Measurements from ENCODE around the gene IL31. TPM values are rescaled to one million over a fixed set of nuclear protein-coding genes. Genes with fewer than 3 reads are reported as not detected.

Gene IL31
- total RNA-seq, 1 donor from 2014 or later, result not detected

- no peak for DNase-seq
Measured at GRCh38 chr12:122126713-122127597, 47.1 kb downstream of the IL31 start.

DNA sequence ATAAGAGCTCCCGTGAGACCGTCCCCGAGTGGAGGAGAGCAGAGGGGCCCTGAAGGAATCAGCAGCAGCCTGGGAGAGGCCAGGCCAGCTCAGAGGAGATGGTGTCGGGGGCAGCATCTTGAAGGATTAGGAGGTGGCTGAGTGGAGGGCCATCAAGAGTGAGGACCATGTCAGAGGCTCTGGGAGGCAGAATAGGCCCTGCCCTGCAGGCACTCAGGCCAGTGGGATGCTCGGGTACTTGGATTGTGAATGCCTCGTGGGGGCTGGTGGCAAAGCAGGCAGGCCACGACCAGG lies 47.7 kb downstream of the IL31 start:
- DNase-seq, result no peak

DNA sequence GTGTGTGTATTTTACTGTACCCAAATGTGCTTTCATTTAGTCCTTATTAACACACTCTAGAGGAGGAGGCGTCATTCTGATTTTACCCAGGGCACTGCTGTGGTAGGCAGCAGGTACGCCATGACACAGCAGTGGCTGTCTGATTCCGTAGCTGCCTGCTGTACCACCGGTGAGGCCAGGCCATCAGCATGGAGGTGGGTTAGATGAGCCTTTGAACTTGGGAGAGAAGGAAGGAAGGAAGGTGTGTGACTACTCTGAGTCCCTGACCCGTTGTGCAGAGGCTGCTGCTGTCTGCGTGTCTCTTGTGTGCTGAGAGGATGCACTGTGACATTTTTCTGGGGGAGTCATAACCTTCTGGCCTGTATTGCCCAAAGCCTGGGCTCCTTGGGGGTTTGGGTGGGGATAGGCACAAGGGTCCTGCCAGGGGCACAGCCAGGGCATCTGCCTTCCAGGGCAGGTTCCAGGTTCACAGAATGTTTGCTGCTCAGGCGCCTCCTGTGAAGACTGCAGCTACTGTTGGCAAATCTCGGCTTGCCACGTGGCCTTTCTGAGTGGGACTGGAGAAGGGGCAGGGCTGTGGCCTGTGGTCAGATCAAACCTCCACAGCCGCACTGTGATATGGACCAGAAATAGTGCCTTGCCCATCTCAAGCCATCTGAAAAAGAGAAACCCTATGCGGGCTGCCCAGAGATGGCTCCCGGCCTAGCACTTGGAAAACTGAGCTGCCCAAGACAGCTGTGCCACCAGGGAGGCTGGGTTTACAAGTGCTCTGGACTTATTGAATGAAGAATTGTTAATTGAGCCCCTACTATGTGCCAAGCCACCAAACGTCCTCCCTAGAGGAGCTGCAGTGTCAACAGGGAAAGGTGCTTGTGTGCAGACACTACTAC lies 48.3 kb downstream of the IL31 start:
- no peak for DNase-seq

- DNase-seq, result no peak
Measured at GRCh38 chr12:122124370-122124769, 49.7 kb downstream of the IL31 start.

DNA sequence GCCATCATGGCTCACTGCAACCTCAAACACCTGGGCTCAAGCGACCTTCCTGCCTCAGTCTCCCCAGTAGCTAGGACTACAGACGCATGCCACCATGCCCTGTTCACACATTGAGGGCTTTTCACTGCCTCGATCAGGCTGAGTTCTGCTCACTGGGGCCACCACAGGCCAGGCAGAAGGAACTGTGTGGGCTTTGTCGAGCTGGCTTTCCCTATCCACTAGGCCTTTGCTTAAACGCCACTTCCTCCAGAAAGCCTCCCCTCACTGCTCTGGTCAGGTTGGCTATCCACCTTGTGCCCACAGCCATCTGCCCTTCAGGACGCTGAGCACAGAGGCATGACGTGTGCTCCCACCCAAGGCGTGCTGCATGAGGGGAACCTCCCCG lies 50.3 kb downstream of the IL31 start:
- no peak for DNase-seq

DNA sequence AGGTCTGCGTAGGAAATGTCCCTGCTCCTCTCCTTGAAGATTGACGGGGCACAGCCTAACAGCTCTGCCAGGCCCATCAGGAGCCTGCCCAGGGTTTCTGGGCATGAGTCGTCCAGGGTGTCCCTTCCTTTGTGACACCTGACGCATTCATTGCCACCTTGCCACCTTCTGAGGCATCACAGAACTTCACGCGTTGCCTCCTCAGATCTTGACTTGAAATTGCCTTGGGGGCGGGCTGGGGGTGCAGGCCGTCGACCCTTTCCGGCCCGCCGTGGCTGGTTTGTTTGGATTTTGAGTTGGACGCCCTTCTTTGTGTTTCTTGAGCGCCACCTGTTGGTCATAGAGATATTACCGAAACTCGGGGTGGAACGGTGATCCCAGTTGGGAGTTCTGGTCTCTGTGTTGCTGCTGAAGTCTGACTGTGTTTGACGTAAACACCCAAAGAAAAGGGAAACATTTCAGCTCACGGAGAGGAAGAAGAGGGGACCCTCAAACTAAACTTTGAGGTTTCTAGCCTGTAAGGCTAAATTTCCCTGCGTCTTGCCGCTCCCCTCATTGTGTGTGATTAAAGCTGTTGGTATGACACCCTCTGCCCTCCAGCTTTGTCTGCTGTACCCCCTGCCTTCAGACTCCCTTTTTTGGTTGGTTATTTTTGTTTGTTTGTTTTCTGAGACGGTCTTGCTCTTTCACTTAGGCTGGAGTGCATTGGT lies 50.8 kb downstream of the IL31 start:
- peak; percentile 79 for DNase-seq

Other genes starting within 250 kb of the IL31 start
- gene BCL7A, start 152.3 kb downstream of the IL31 start, total RNA-seq, result 4.6 and 6.8 TPM in 2 replicates
- 16.7 and 35.7 TPM in 2 replicates for gene MLXIP, start 95.5 kb downstream of the IL31 start, total RNA-seq
- gene LRRC43, start 8.9 kb upstream of the IL31 start, total RNA-seq, result 0.85 and 1.2 TPM in 2 replicates
- gene B3GNT4, start 29.5 kb upstream of the IL31 start, total RNA-seq, result 0.17 TPM in 1 of 2 replicates, not detected in the other
- gene DIABLO, start 51.8 kb upstream of the IL31 start, total RNA-seq, result 83.0 and 88.0 TPM in 2 replicates
- gene VPS33A, start 92.3 kb upstream of the IL31 start, total RNA-seq, result 22.1 and 29.0 TPM in 2 replicates
- 49.5 and 51.1 TPM in 2 replicates for gene CLIP1, start 248.4 kb upstream of the IL31 start, total RNA-seq